SK-N-SH treated with all-trans-retinoic acid at 6 μM for 48 hours (cell line): Measurements from ENCODE around the gene PAPPA2.

Source experiments
- ATAC-seq: fragments of 200-7000 bp; cut with Tn5 transposase; 3 replicates; pipeline ENCODE4 v1.9.1; 2020; ENCODE audit warnings: mild to moderate bottlenecking, moderate library complexity
- ARNTL ChIP-seq: fragments of 450-650 bp; formaldehyde crosslinking; IDR thresholded peaks from 2 replicates; pipeline ENCODE4 v1.5.0; 2020; ENCODE audit warnings: low read depth, mild to moderate bottlenecking, moderate library complexity, borderline replicate concordance
- CSDC2 ChIP-seq: fragments of 250-450 bp; sonication (Bioruptor Pico); IDR thresholded peaks from 2 replicates; pipeline ENCODE4 v1.5.0; 2020; ENCODE audit warnings: mild to moderate bottlenecking, moderate library complexity
- ESRRG ChIP-seq: fragments of 250-450 bp; sonication (Bioruptor Pico); IDR thresholded peaks from 2 replicates; pipeline ENCODE4 v1.6.1; 2021; ENCODE audit warnings: mild to moderate bottlenecking
- GLIS3 ChIP-seq: fragments of 250-450 bp; sonication (Bioruptor Pico); IDR thresholded peaks from 2 replicates; pipeline ENCODE4 v1.5.0; 2020; ENCODE audit warnings: mild to moderate bottlenecking, moderate library complexity
- ISL1 ChIP-seq: fragments of 250-450 bp; sonication (Bioruptor Pico); IDR thresholded peaks from 2 replicates; pipeline ENCODE4 v2.1.2; 2022; ENCODE audit warnings: mild to moderate bottlenecking, moderate library complexity
- PPARA ChIP-seq: fragments of 250-450 bp; sonication (Bioruptor Pico); IDR thresholded peaks from 2 replicates; pipeline ENCODE4 v1.5.0; 2020; ENCODE audit warnings: mild to moderate bottlenecking, borderline replicate concordance
- RARB ChIP-seq: fragments of 250-450 bp; sonication (Bioruptor Pico); IDR thresholded peaks from 2 replicates; pipeline ENCODE4 v1.8.0; 2021; ENCODE audit warnings: mild to moderate bottlenecking, moderate library complexity
- SNAI2 ChIP-seq: fragments of 250-450 bp; sonication (Bioruptor Pico); IDR thresholded peaks from 2 replicates; pipeline ENCODE4 v1.5.0; 2020; ENCODE audit warnings: mild to moderate bottlenecking, moderate library complexity
- TCF4 ChIP-seq: fragments of 250-450 bp; sonication (Bioruptor Pico); IDR thresholded peaks from 2 replicates; pipeline ENCODE4 v1.8.0; 2021; ENCODE audit warnings: mild to moderate bottlenecking, moderate library complexity, borderline replicate concordance
- TOX ChIP-seq: fragments of 250-450 bp; sonication (Bioruptor Pico); IDR thresholded peaks from 2 replicates; pipeline ENCODE4 v1.8.0; 2021; ENCODE audit warnings: mild to moderate bottlenecking, moderate library complexity, borderline replicate concordance
- ZC3H10 ChIP-seq: fragments of 250-450 bp; sonication (Bioruptor Pico); IDR thresholded peaks from 2 replicates; pipeline ENCODE4 v1.5.1; 2021; ENCODE audit warnings: mild to moderate bottlenecking, moderate library complexity
- ZFP3 ChIP-seq: fragments of 250-450 bp; sonication (Bioruptor Pico); IDR thresholded peaks from 2 replicates; pipeline ENCODE4 v1.5.0; 2020; ENCODE audit warnings: mild to moderate bottlenecking, moderate library complexity
- ZFP30 ChIP-seq: fragments of 450-650 bp; formaldehyde crosslinking; IDR thresholded peaks from 2 replicates; pipeline ENCODE4 v1.5.0; 2022; ENCODE audit warnings: mild to moderate bottlenecking, moderate library complexity
- ZNF565 ChIP-seq: fragments of 450-650 bp; formaldehyde crosslinking; conservative IDR thresholded peaks from 2 replicates; pipeline ENCODE4 v1.5.0; 2020; ENCODE audit warnings: low read depth, mild to moderate bottlenecking, moderate library complexity
- ZNF70 ChIP-seq: fragments of 450-650 bp; formaldehyde crosslinking; IDR thresholded peaks from 2 replicates; pipeline ENCODE4 v1.5.0; 2020; ENCODE audit warnings: mild to moderate bottlenecking, moderate library complexity
- ZNF8 ChIP-seq: fragments of 450-650 bp; formaldehyde crosslinking; IDR thresholded peaks from 2 replicates; pipeline ENCODE4 v1.5.0; 2020; ENCODE audit warnings: mild to moderate bottlenecking, moderate library complexity
- TF ChIP-seq, protein P1 (sequence below): fragments of 250-450 bp; sonication (Bioruptor Pico); IDR thresholded peaks from 2 replicates; pipeline ENCODE4 v1.5.0; 2020; ENCODE audit warnings: mild to moderate bottlenecking, moderate library complexity
- TF ChIP-seq, protein P2 (sequence below): fragments of 250-450 bp; sonication (Bioruptor Pico); IDR thresholded peaks from 2 replicates; pipeline ENCODE4 v1.5.1; 2021; ENCODE audit warnings: mild to moderate bottlenecking, moderate library complexity
- TF ChIP-seq, protein P3 (sequence below): fragments of 250-450 bp; sonication (Bioruptor Pico); IDR thresholded peaks from 2 replicates; pipeline ENCODE4 v1.8.0; 2021; ENCODE audit warnings: low read depth, mild to moderate bottlenecking, moderate library complexity, borderline replicate concordance
- TF ChIP-seq, protein P4 (sequence below): fragments of 250-450 bp; sonication (Bioruptor Pico); IDR thresholded peaks from 2 replicates; pipeline ENCODE4 v1.5.1; 2020; ENCODE audit warnings: low read depth, mild to moderate bottlenecking, moderate library complexity

Gene PAPPA2

DNA sequence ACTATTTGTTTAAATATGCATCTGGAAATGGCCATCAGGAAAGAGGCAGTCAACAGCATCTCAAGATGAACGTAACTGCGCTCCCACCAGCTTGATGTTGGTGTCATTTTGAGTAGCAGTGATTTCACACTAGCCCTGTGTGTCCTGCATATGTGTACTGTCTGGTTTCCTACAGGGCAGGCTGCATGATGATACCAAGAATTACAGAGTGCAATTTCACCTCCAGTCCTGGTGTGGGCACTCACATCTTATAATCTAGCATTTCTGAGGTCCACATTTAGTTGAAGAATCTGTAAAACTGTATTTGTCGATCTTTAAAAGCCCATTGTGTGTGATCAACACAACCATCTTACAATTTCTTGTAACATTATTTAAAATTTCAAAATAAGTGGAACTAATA is 336.4 kb downstream of the PAPPA2 start:
- TF ChIP-seq SNAI2 (CRISPR knock-in tag) (no peak), ZNF70 (no peak), ZFP30 (no peak), ZFP3 (no peak), CSDC2 (CRISPR knock-in tag) (no peak), ARNTL (CRISPR knock-in tag) (no peak), TCF4 (CRISPR knock-in tag) (no peak), ISL1 (CRISPR knock-in tag) (no peak), ESRRG (CRISPR knock-in tag) (no peak), PPARA (no peak), RARB (CRISPR knock-in tag) (no peak), TOX (CRISPR knock-in tag) (no peak), ZNF8 (CRISPR knock-in tag) (no peak), ZC3H10 (CRISPR knock-in tag) (no peak)
- TF ChIP-seq, protein P1, sequence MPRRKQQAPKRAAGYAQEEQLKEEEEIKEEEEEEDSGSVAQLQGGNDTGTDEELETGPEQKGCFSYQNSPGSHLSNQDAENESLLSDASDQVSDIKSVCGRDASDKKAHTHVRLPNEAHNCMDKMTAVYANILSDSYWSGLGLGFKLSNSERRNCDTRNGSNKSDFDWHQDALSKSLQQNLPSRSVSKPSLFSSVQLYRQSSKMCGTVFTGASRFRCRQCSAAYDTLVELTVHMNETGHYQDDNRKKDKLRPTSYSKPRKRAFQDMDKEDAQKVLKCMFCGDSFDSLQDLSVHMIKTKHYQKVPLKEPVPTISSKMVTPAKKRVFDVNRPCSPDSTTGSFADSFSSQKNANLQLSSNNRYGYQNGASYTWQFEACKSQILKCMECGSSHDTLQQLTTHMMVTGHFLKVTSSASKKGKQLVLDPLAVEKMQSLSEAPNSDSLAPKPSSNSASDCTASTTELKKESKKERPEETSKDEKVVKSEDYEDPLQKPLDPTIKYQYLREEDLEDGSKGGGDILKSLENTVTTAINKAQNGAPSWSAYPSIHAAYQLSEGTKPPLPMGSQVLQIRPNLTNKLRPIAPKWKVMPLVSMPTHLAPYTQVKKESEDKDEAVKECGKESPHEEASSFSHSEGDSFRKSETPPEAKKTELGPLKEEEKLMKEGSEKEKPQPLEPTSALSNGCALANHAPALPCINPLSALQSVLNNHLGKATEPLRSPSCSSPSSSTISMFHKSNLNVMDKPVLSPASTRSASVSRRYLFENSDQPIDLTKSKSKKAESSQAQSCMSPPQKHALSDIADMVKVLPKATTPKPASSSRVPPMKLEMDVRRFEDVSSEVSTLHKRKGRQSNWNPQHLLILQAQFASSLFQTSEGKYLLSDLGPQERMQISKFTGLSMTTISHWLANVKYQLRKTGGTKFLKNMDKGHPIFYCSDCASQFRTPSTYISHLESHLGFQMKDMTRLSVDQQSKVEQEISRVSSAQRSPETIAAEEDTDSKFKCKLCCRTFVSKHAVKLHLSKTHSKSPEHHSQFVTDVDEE (CRISPR knock-in tag) = no peak
- TF ChIP-seq, protein P2, sequence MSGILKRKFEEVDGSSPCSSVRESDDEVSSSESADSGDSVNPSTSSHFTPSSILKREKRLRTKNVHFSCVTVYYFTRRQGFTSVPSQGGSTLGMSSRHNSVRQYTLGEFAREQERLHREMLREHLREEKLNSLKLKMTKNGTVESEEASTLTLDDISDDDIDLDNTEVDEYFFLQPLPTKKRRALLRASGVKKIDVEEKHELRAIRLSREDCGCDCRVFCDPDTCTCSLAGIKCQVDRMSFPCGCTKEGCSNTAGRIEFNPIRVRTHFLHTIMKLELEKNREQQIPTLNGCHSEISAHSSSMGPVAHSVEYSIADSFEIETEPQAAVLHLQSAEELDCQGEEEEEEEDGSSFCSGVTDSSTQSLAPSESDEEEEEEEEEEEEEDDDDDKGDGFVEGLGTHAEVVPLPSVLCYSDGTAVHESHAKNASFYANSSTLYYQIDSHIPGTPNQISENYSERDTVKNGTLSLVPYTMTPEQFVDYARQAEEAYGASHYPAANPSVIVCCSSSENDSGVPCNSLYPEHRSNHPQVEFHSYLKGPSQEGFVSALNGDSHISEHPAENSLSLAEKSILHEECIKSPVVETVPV (CRISPR knock-in tag) = no peak
- TF ChIP-seq, protein P3, sequence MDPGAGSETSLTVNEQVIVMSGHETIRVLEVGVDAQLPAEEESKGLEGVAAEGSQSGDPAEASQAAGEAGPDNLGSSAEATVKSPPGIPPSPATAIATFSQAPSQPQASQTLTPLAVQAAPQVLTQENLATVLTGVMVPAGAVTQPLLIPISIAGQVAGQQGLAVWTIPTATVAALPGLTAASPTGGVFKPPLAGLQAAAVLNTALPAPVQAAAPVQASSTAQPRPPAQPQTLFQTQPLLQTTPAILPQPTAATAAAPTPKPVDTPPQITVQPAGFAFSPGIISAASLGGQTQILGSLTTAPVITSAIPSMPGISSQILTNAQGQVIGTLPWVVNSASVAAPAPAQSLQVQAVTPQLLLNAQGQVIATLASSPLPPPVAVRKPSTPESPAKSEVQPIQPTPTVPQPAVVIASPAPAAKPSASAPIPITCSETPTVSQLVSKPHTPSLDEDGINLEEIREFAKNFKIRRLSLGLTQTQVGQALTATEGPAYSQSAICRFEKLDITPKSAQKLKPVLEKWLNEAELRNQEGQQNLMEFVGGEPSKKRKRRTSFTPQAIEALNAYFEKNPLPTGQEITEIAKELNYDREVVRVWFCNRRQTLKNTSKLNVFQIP (CRISPR knock-in tag) = no peak
- TF ChIP-seq, protein P4, sequence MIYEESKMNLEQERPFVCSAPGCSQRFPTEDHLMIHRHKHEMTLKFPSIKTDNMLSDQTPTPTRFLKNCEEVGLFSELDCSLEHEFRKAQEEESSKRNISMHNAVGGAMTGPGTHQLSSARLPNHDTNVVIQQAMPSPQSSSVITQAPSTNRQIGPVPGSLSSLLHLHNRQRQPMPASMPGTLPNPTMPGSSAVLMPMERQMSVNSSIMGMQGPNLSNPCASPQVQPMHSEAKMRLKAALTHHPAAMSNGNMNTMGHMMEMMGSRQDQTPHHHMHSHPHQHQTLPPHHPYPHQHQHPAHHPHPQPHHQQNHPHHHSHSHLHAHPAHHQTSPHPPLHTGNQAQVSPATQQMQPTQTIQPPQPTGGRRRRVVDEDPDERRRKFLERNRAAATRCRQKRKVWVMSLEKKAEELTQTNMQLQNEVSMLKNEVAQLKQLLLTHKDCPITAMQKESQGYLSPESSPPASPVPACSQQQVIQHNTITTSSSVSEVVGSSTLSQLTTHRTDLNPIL (CRISPR knock-in tag) = no peak
- ATAC-seq = no peak

DNA sequence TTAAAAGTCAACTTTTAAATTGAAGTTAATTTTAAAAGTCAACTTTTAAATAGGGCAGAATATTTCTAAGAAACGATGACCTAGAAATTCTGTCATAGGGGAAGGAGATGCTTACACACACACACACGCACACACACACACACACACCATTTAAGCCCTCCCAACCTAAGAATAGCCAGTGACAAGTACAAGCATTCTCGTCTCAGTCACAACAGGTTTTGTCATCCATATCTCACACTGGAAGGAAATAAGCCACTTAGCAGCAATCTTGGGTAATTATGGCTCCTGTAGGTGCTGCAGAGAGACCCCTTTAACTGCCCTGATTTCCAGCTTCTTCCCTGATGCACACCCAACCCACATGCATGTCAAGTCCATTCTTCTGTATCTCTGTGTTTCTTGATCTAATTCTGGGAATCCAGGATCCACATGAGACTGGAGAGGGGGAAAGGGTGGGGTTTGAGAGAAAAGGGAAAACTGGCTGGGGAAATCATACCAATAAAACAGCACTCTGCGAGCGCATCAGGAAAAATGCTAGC is 338.1 kb downstream of the PAPPA2 start:
- no peak for ATAC-seq
- TF ChIP-seq PPARA (no peak), GLIS3 (CRISPR knock-in tag) (no peak), ZFP30 (no peak), ZNF70 (no peak), TOX (CRISPR knock-in tag) (no peak), ARNTL (CRISPR knock-in tag) (no peak), CSDC2 (CRISPR knock-in tag) (no peak), RARB (CRISPR knock-in tag) (no peak), ZNF565 (CRISPR knock-in tag) (no peak), SNAI2 (CRISPR knock-in tag) (no peak), ISL1 (CRISPR knock-in tag) (no peak), ZNF8 (CRISPR knock-in tag) (no peak), TCF4 (CRISPR knock-in tag) (no peak)
- TF ChIP-seq, protein P4 (CRISPR knock-in tag) = no peak
- TF ChIP-seq, protein P3 (CRISPR knock-in tag) = no peak
- TF ChIP-seq, protein P2 (CRISPR knock-in tag) = no peak
- TF ChIP-seq, protein P1 (CRISPR knock-in tag) = no peak
- TF ChIP-seq, all 23 proteins: peak for 0
